AG09319 (cell line): ENCODE results near the gene CAPN1.

ENCODE experiments used
- DNase-seq: peaks from one replicate; pipeline ENCODE4 v3.0.0-alpha.2; 2010; ENCODE audit warnings: low read depth; ENCODE audit errors: extremely low read depth
- CTCF ChIP-seq: IDR thresholded peaks from 2 replicates; pipeline ENCODE4 v1.5.1; 2011; ENCODE audit warnings: low read depth, mild to moderate bottlenecking, inconsistent platforms, low read length, moderate library complexity

Gene CAPN1

GRCh38 chr11:65185869-65186341 is 4.2 kb downstream of the CAPN1 start:
- TF ChIP-seq CTCF: no peak
- DNase-seq: no peak

DNA sequence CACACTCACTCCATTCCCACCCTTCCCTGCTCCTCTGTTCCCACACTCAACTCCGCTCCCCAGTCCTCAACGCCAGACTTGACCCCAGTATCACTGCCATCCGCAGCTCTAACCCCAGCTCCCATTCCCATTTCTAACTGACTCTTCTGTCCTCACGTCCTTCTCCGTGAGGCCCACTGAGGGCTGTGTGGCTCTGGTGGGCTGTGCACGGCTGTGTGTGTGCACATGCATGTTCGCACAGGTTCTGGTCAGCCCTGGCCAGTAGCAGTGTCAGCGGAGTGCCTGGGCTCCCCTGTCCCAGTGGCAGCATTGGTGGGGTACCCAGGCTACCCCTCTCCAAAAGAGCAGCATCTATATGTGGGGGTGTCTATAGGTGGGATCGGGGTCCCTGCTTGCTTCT is 5.0 kb downstream of the CAPN1 start:
- TF ChIP-seq CTCF: no peak
- DNase-seq: no peak

- no peak for TF ChIP-seq CTCF
- no peak for DNase-seq
These were observed 5.5 kb downstream of the CAPN1 start for GRCh38 chr11:65187146-65187675.

DNA sequence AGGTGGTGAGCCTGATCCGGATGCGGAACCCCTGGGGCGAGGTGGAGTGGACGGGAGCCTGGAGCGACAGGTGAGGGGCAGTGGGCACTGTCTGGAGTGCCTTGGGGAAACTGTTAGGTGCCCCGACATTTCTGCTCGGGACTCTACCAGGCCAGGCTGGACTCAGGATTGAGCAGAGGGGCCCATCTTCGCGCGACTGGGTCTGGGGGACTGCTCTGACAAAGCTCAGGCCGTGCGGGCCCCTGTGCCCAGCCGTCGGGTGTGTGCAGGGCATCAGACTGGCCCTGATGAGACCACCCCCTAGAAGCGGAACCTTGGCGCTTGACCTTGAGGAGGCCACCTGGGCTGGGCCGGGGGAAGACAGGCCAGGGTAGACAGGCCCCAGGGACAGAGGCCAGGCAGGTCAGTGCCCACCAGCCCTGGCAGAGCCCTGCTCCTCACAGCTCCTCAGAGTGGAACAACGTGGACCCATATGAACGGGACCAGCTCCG is 6.3 kb downstream of the CAPN1 start:
- no peak for TF ChIP-seq CTCF
- DNase-seq: no peak

GRCh38 chr11:65188486-65188885 is 6.8 kb downstream of the CAPN1 start:
- TF ChIP-seq CTCF: no peak

GRCh38 chr11:65189191-65189590 is 7.5 kb downstream of the CAPN1 start:
- DNase-seq: no peak
- TF ChIP-seq CTCF: no peak

More at GRCh38 chr11:65188486-65188885, 6.8 kb downstream of the CAPN1 start:
- DNase-seq: no peak

GRCh38 chr11:65194564-65194963 is 12.8 kb downstream of the CAPN1 start:
- TF ChIP-seq CTCF: no peak
- no peak for DNase-seq
